Right atrium auricular region (tissue), 2 donors: ENCODE results near the gene SIGLEC9. TPM values are rescaled to one million over a fixed set of nuclear protein-coding genes. Genes with fewer than 3 reads are reported as not detected.
A peak's percentile ranks its signal among the peaks of the same experiment; 100 is the strongest.
"Not testable (repeated sequence)": the region's sequence is repeated elsewhere in the genome, so short reads cannot be mapped to it uniquely, and the experiment has no call there.

Experiments used
- DNase-seq: peaks from one replicate; pipeline ENCODE4 v3.0.0-alpha.2; 2019; ENCODE audit warnings: low spot score
- H3K27ac ChIP-seq, 2 donors: fragments of 200-600 bp; sonication (generic); 1 replicate in 1 of 2; 2 replicates in 1 of 2; pipeline ENCODE4 v1.5.1; 2016 to 2019
- H3K27me3 ChIP-seq, 2 donors: fragments of 200-600 bp; sonication (generic); one replicate each; pipeline versions ENCODE4 v1.5.1 to v1.6.0; 2017 to 2019
- H3K36me3 ChIP-seq: fragments of 200-600 bp; sonication (generic); one replicate; pipeline ENCODE4 v1.5.1; 2016
- H3K4me1 ChIP-seq, 2 donors: fragments of 200-600 bp; sonication (generic); one replicate each; pipeline versions ENCODE4 v1.5.1 to v1.6.0; 2017 to 2019
- H3K4me3 ChIP-seq, 2 donors: fragments of 200-600 bp; sonication (generic); 1 replicate in 1 of 2; 2 replicates in 1 of 2; pipeline ENCODE4 v1.5.1; 2017 to 2019; ENCODE audit warnings: mild to moderate bottlenecking in 1 of 2, moderate library complexity in 1 of 2
- H3K9me3 ChIP-seq, 2 donors: fragments of 200-600 bp; sonication (generic); one replicate each; pipeline ENCODE4 v1.5.1; 2019
- CTCF ChIP-seq, 2 donors: fragments of 200-600 bp; sonication (generic); IDR thresholded peaks; one replicate each; pipeline ENCODE4 v1.5.1; 2019; ENCODE audit warnings: antibody characterized with exemption in 2 of 2
- total RNA-seq, 2 donors: library from RNA; depleted of rRNA; stranded (reverse); fragments of >200 nt; gene quantifications; one replicate each; pipeline ENCODE4 v1.1.0, GENCODE V29; 2016

Gene SIGLEC9
- total RNA-seq, 2 donors from 2014 or later = 1.5 to 7.4 TPM

- no peak overlapping the region for H3K4me3 ChIP-seq
- TF ChIP-seq CTCF (IDR thresholded peaks at IDR 0.05) = no peak
- H3K36me3 ChIP-seq = no peaks in the 10 kb centered on the region
- no peaks in the 10 kb centered on the region for H3K27me3 ChIP-seq
- no peaks in the 10 kb centered on the region for H3K9me3 ChIP-seq
- DNase-seq = peak; percentile 68
- H3K27ac ChIP-seq = no peak overlapping the region
- no peaks in the 10 kb centered on the region for H3K4me1 ChIP-seq
Measured at GRCh38 chr19:51138549-51138979, 13.9 kb downstream of the SIGLEC9 start.

GRCh38 chr19:51139299-51140014 is 14.8 kb downstream of the SIGLEC9 start:
- H3K36me3 ChIP-seq = no peaks in the 10 kb centered on the region
- DNase-seq = no peak
- no peaks in the 10 kb centered on the region for H3K9me3 ChIP-seq
- H3K27me3 ChIP-seq = no peaks in the 10 kb centered on the region
- no peak overlapping the region for H3K27ac ChIP-seq
- TF ChIP-seq CTCF (IDR thresholded peaks at IDR 0.05) = no peak
- no peaks in the 10 kb centered on the region for H3K4me1 ChIP-seq
- H3K4me3 ChIP-seq = no peak overlapping the region

- Histone ChIP-seq H3K4me1 (no peaks in the 10 kb centered on the region), H3K9me3 (no peaks in the 10 kb centered on the region), H3K27ac (no peak overlapping the region), H3K4me3 (no peak overlapping the region), H3K36me3 (no peaks in the 10 kb centered on the region), H3K27me3 (no peaks in the 10 kb centered on the region)
- no peak for DNase-seq
- TF ChIP-seq CTCF (IDR thresholded peaks at IDR 0.05) = no peak
Measured at GRCh38 chr19:51140441-51140840, 15.7 kb downstream of the SIGLEC9 start.

DNA sequence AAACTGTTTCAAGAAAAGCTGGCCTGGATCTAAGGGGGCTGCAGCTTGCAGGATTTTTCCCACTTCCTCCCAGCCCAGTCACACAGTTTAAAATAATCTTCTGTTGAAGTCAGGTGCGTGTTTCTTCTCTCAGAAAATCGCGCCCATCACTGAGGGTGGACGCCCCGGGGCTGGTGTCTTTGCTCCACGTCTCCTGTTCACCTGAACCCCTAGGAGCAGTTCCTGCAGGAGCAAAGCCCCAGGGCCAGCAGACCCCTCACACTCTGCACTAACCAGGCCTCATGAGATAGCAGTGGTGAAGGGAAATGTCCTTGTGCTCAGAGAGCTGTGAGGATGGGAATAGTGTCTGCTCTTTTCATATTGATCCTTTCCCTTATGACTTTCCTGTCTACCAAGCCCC is 16.5 kb downstream of the SIGLEC9 start:
- no peak for TF ChIP-seq CTCF (IDR thresholded peaks at IDR 0.05)
- Histone ChIP-seq H3K4me3 (no peak overlapping the region), H3K36me3 (no peaks in the 10 kb centered on the region), H3K9me3 (no peaks in the 10 kb centered on the region), H3K4me1 (no peaks in the 10 kb centered on the region), H3K27me3 (no peaks in the 10 kb centered on the region), H3K27ac (no peak overlapping the region)
- DNase-seq = no peak

GRCh38 chr19:51142119-51142518 is 17.4 kb downstream of the SIGLEC9 start, which contains the start of gene SIGLEC7:
Gene SIGLEC7, plus strand, starts transcription at chr19:51142301. Its CDS starts 69 bp downstream, at chr19:51142370.
- DNase-seq = no peak
- no peaks in the 10 kb centered on the region for H3K36me3 ChIP-seq
- H3K27ac ChIP-seq = no peak within 1 kb of the TSS
- no peaks in the 10 kb centered on the region for H3K9me3 ChIP-seq
- no peak within 1 kb of the TSS for H3K4me3 ChIP-seq
- no peaks in the 10 kb centered on the region for H3K4me1 ChIP-seq
- TF ChIP-seq CTCF (IDR thresholded peaks at IDR 0.05) = no peak
- no peaks in the 10 kb centered on the region for H3K27me3 ChIP-seq

GRCh38 chr19:51142809-51143475 is 18.2 kb downstream of the SIGLEC9 start:
- H3K36me3 ChIP-seq, H3K4me3 ChIP-seq, H3K27ac ChIP-seq, H3K9me3 ChIP-seq, H3K4me1 ChIP-seq, H3K27me3 ChIP-seq, DNase-seq: not testable (repeated sequence)
